CD4-positive, alpha-beta T cell treated with Interleukin-1 beta for 1 hour (primary cell): ENCODE data around the gene CAPZA2.
"Not testable (repeated sequence)": the region's sequence is repeated elsewhere in the genome, so short reads cannot be mapped to it uniquely, and the experiment has no call there.

Experiments used
- DNase-seq, 2 donors: peaks; one replicate each; pipeline ENCODE4 v3.0.0-alpha.2; 2020 to 2022

The CAPZA2 gene

GRCh38 chr7:116955801-116956476 is 93.6 kb downstream of the CAPZA2 start:
- no peak for DNase-seq

- no peak for DNase-seq
These were observed 94.1 kb downstream of the CAPZA2 start for GRCh38 chr7:116956477-116956804.

GRCh38 chr7:116957874-116958273 is 95.5 kb downstream of the CAPZA2 start:
- no peak for DNase-seq

GRCh38 chr7:116961966-116962673 is 99.7 kb downstream of the CAPZA2 start:
- DNase-seq = peak in 1 of 2 donors; percentile 27

GRCh38 chr7:116963234-116963633 is 100.8 kb downstream of the CAPZA2 start:
- DNase-seq = no peak

DNA sequence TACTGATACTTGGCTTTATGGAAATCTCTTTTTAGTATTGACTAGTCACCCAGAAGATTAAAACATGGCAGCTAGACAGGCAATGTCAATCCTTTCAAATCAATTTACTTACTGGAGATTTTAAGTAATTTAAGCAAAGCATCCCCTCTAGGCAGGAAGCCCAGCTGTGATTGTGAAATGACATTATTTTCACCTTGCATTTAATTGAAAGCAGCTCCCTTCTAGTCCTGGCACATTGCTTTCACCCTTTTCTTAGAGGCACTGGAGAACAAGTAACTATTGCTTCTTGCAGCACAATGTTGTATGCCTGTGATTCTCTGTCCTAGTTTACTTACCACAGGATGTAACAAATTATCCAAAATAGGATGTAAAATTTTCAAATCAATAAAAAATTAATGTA is 104.2 kb downstream of the CAPZA2 start:
- no peak for DNase-seq

DNA sequence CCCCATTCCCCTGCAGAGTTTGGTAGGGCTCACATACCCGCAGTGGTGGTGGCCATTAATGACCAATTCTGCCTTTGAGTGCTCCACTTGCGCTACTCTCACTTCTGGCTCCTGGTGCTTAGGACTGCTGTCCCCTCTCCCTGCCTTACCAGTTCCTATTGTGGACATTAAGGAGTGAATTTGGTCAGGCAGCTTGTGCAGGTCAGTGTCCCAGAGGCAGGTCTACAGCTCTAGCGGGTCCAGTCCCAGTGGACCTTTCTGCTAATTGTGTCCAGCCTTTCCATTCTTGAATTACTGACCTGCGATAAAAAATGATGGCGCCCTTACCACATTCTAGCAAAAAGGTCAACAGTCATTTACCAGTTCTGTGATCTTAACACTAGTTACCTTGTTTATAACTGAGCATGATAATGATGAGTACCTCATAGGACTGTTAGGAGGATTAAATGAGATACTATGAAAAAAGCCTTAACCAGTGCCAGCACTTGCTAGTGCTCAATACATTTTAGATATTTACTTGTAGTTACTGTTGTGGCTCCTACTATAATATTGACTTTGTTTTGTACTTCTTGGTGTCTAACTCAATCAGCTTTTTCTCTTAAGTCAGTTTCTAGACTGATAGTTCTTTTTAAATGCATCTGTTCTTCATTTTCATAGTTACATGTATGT is 105.0 kb downstream of the CAPZA2 start:
- DNase-seq = no peak

DNA sequence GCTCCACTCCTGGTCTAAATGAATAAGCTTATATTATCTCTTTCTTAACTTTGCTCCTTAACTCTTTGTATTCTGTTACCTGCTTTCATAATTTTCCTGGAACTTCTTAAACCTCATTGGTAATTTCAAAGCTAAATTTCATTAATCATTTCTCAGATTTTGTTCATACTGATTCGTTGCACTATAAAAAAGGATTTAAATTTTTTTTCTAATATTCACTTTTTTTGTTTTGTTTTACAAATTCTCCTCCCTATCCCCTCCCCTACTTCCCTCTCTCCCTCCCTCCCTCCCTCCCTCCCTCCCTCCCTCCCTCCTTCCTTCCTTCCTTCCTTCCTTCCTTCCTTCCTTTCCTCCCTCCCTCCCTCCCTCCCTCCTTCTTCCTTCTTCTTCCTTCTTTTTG is 105.6 kb downstream of the CAPZA2 start:
- DNase-seq = no peak

GRCh38 chr7:116968631-116969030 is 106.2 kb downstream of the CAPZA2 start:
- DNase-seq = no peak

- DNase-seq = no peak
These were observed 107.0 kb downstream of the CAPZA2 start for GRCh38 chr7:116969371-116969902.

- DNase-seq = no peak
These were observed 108.0 kb downstream of the CAPZA2 start for GRCh38 chr7:116970238-116970910.

- DNase-seq = not testable (repeated sequence)
These were observed 108.8 kb downstream of the CAPZA2 start for GRCh38 chr7:116971153-116971552.
